WTC11 (cell line): ENCODE measurements around the gene ATP6V1C2. TPM values are rescaled to one million over a fixed set of nuclear protein-coding genes. Genes with fewer than 3 reads are reported as not detected.

ENCODE experiments used
- ATAC-seq: fragments of 200-7000 bp; cut with Tn5 transposase; 2 replicates; pipeline ENCODE4 v1.10.0; 2021; ENCODE audit warnings: mild to moderate bottlenecking, moderate library complexity
- CTCF ChIA-PET: fragments of 300-600 bp; sonication (Branson Sonifier 250); formaldehyde crosslinking; loops from one replicate; lab custom pipeline; 2021; ENCODE audit warnings: antibody characterized with exemption; lab: Charles Lee
- POLR2A ChIA-PET: fragments of 350-600 bp; sonication (Branson Sonifier 250); formaldehyde crosslinking; loops from one replicate; lab custom pipeline; 2021; ENCODE audit warnings: antibody characterized with exemption; lab: Charles Lee
- DNase-seq: peaks from one replicate; pipeline ENCODE4 v3.0.0; 2021; ENCODE audit warnings: low spot score
- H3K27ac Mint-ChIP-seq: 2 replicates; pipeline ENCODE4 v1.8.0; 2021; ENCODE audit warnings: mixed read lengths
- H3K27me3 Mint-ChIP-seq: 2 replicates; pipeline ENCODE4 v1.8.0; 2021; ENCODE audit warnings: low read depth, mild to moderate bottlenecking, moderate library complexity, mixed read lengths
- H3K36me3 Mint-ChIP-seq: 2 replicates; pipeline ENCODE4 v1.8.0; 2021; ENCODE audit warnings: mixed read lengths
- H3K4me1 Mint-ChIP-seq: 2 replicates; pipeline ENCODE4 v1.8.0; 2022; ENCODE audit warnings: mixed read lengths
- H3K4me3 Mint-ChIP-seq: 2 replicates; pipeline ENCODE4 v1.8.0; 2021; ENCODE audit warnings: mild to moderate bottlenecking, moderate library complexity, mixed read lengths
- H3K9me3 Mint-ChIP-seq: 2 replicates; pipeline ENCODE4 v1.8.0; 2021; ENCODE audit warnings: mixed read lengths
- ARID4B ChIP-seq: sonication (generic); formaldehyde crosslinking; IDR thresholded peaks from 2 replicates; pipeline ENCODE4 v1.8.0; 2023; ENCODE audit warnings: missing genetic modification reagents, mild to moderate bottlenecking, borderline replicate concordance
- EMX1 ChIP-seq: fragments of 250-450 bp; sonication (Bioruptor Pico); IDR thresholded peaks from 2 replicates; pipeline ENCODE4 v1.8.0; 2021; ENCODE audit warnings: mild to moderate bottlenecking
- FOXP1 ChIP-seq: sonication (generic); formaldehyde crosslinking; IDR thresholded peaks from 2 replicates; pipeline ENCODE4 v1.8.0; 2022; ENCODE audit warnings: missing genetic modification reagents, mild to moderate bottlenecking, moderate library complexity, borderline replicate concordance
- PRDM15 ChIP-seq: sonication (generic); formaldehyde crosslinking; IDR thresholded peaks from 2 replicates; pipeline ENCODE4 v1.8.0; 2022; ENCODE audit warnings: missing genetic modification reagents
- ZNF263 ChIP-seq: sonication (generic); formaldehyde crosslinking; IDR thresholded peaks from 2 replicates; pipeline ENCODE4 v1.8.1; 2022; ENCODE audit warnings: low read depth, mild to moderate bottlenecking, moderate library complexity, missing genetic modification reagents
- total RNA-seq: library from RNA; stranded (reverse); gene quantifications from 3 replicates; pipeline ENCODE4 v1.2.3, GENCODE V29; 2021
- TF ChIP-seq, protein P1 (sequence below): sonication (generic); formaldehyde crosslinking; IDR thresholded peaks from 2 replicates; pipeline ENCODE4 v1.8.1; 2022; ENCODE audit warnings: mild to moderate bottlenecking, moderate library complexity, missing genetic modification reagents
- TF ChIP-seq, protein P2 (sequence below): sonication (generic); formaldehyde crosslinking; IDR thresholded peaks from 2 replicates; pipeline ENCODE4 v1.8.1; 2022; ENCODE audit warnings: low read depth, mild to moderate bottlenecking, moderate library complexity, missing genetic modification reagents, borderline replicate concordance
- TF ChIP-seq, protein P3 (sequence below): sonication (generic); formaldehyde crosslinking; IDR thresholded peaks from 2 replicates; pipeline ENCODE4 v1.8.1; 2023; ENCODE audit warnings: mild to moderate bottlenecking, moderate library complexity, missing genetic modification reagents
- TF ChIP-seq, protein P4 (sequence below): sonication (generic); formaldehyde crosslinking; conservative IDR thresholded peaks from 2 replicates; pipeline ENCODE4 v1.8.1; 2023; ENCODE audit warnings: mild to moderate bottlenecking, low read depth, missing genetic modification reagents, moderate library complexity

The ATP6V1C2 gene
- total RNA-seq, 1 experiment from 2014 or later = 0.42 TPM

DNA sequence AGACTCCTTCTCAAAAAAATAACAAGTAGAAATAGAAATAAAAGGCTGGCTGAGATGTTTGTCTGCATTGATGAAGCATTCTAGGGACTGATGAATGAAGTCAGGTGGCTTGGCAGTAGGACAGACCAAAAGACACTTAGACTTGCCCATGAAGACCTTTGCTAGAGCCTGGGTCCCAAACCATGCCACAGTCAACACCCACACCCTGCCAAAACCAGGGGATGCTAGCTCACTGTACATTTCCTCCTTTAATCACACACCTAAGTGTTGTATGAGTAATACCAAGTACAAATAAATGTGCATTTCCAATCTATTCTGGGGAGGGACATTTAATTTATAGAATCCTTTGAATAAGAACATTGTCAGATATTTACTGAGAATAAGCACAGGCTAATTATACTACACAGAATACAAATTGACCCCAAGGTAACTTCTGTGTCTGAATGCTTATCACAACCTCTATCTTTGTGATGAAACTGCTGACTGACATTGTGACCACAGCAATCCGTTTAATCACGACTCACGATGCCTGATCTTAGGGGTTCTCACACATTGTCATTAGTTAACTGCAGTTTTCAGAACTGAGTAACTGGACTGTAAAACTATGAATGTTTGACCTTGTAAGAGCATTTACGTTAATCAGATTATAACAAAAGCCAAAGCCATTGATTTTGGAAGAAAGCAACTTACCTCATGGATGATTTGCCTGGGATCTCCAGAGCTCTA, 21.2 kb upstream of the ATP6V1C2 start:
- H3K36me3 Mint-ChIP-seq = no peaks in the 10 kb centered on the region
- H3K27ac Mint-ChIP-seq = no peak overlapping the region
- H3K4me3 Mint-ChIP-seq = no peak overlapping the region
- ATAC-seq (no peak), DNase-seq (no peak)
- H3K4me1 Mint-ChIP-seq = peaks cover 5% of the 10 kb centered on the region; the same call in 1 of the 2 replicates
- POLR2A ChIA-PET = no interaction called here
- no peaks in the 10 kb centered on the region for H3K9me3 Mint-ChIP-seq
- H3K27me3 Mint-ChIP-seq = no peaks in the 10 kb centered on the region
- TF ChIP-seq, protein P1, sequence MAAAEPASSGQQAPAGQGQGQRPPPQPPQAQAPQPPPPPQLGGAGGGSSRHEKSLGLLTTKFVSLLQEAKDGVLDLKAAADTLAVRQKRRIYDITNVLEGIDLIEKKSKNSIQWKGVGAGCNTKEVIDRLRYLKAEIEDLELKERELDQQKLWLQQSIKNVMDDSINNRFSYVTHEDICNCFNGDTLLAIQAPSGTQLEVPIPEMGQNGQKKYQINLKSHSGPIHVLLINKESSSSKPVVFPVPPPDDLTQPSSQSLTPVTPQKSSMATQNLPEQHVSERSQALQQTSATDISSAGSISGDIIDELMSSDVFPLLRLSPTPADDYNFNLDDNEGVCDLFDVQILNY = no peak
- TF ChIP-seq EMX1 = no peak
- TF ChIP-seq PRDM15 (CRISPR knock-in tag) = no peak
- TF ChIP-seq, protein P2, sequence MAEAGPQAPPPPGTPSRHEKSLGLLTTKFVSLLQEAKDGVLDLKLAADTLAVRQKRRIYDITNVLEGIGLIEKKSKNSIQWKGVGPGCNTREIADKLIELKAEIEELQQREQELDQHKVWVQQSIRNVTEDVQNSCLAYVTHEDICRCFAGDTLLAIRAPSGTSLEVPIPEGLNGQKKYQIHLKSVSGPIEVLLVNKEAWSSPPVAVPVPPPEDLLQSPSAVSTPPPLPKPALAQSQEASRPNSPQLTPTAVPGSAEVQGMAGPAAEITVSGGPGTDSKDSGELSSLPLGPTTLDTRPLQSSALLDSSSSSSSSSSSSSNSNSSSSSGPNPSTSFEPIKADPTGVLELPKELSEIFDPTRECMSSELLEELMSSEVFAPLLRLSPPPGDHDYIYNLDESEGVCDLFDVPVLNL (CRISPR knock-in tag) = no peak
- TF ChIP-seq, protein P3, sequence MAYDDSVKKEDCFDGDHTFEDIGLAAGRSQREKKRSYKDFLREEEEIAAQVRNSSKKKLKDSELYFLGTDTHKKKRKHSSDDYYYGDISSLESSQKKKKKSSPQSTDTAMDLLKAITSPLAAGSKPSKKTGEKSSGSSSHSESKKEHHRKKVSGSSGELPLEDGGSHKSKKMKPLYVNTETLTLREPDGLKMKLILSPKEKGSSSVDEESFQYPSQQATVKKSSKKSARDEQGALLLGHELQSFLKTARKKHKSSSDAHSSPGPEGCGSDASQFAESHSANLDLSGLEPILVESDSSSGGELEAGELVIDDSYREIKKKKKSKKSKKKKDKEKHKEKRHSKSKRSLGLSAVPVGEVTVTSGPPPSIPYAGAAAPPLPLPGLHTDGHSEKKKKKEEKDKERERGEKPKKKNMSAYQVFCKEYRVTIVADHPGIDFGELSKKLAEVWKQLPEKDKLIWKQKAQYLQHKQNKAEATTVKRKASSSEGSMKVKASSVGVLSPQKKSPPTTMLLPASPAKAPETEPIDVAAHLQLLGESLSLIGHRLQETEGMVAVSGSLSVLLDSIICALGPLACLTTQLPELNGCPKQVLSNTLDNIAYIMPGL (CRISPR knock-in tag) = no peak
- TF ChIP-seq, protein P4, sequence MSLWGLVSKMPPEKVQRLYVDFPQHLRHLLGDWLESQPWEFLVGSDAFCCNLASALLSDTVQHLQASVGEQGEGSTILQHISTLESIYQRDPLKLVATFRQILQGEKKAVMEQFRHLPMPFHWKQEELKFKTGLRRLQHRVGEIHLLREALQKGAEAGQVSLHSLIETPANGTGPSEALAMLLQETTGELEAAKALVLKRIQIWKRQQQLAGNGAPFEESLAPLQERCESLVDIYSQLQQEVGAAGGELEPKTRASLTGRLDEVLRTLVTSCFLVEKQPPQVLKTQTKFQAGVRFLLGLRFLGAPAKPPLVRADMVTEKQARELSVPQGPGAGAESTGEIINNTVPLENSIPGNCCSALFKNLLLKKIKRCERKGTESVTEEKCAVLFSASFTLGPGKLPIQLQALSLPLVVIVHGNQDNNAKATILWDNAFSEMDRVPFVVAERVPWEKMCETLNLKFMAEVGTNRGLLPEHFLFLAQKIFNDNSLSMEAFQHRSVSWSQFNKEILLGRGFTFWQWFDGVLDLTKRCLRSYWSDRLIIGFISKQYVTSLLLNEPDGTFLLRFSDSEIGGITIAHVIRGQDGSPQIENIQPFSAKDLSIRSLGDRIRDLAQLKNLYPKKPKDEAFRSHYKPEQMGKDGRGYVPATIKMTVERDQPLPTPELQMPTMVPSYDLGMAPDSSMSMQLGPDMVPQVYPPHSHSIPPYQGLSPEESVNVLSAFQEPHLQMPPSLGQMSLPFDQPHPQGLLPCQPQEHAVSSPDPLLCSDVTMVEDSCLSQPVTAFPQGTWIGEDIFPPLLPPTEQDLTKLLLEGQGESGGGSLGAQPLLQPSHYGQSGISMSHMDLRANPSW (CRISPR knock-in tag) = no peak
- TF ChIP-seq FOXP1 (CRISPR knock-in tag) = no peak
- TF ChIP-seq ARID4B = no peak
- no peak for TF ChIP-seq ZNF263 (CRISPR knock-in tag)
- CTCF ChIA-PET = no interaction called here
